ENCODE data around the gene RNF114.

DNA sequence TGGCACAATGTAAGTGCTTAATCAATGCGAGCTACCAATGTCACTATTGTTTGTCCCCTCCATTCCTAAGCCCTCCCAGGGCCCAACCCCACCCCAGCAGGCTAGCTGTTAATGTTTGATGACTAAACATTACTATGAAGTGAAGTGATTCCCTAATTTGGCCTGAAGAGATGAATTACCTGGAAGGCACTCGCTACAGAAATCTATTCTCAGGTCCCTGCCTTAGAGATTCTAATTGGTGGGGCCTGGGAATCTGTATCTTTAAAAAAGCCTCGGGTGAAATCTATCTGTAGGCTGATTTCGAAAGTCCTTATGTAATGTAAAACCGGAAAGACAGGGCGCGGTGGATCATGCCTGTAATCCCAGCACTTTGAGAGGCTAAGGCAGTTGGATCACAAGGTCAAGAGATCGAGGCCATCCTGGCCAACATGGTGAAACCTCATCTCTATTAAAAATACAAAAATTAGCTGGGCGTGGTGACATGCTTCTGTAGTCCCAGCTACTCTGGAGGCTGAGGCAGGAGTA lies 29.6 kb downstream of the RNF114 start:
- TF ChIP-seq CTCF (IDR thresholded peaks at IDR 0.05; ENCODE audit: poor library complexity) (no peak), EZH2 (IDR thresholded peaks at IDR 0.05; ENCODE audit: borderline replicate concordance) (no peak), EZH2phosphoT487 (IDR thresholded peaks at IDR 0.05; ENCODE audit: low read depth, severe bottlenecking, unreplicated experiment) (no peak)
